BLaER1 treated with 17β-estradiol and CSF1 and Interleukin-3, amounts not matched to agents 10 nM and 100 nM (cell line): Measurements from ENCODE around the gene RAI14.

Experiments used
- H3K27ac ChIP-seq, 11 experiments: shearing (Covaris generic); formaldehyde crosslinking; 2 replicates each; pipeline ENCODE4 v1.8.1; 2022
- H3K27me3 ChIP-seq, 11 experiments: shearing (Covaris generic); formaldehyde crosslinking; 2 replicates each; pipeline ENCODE4 v1.8.1; 2022
- H3K36me3 ChIP-seq, 11 experiments: shearing (Covaris generic); formaldehyde crosslinking; 2 replicates each; pipeline ENCODE4 v1.8.1; 2022
- H3K4me1 ChIP-seq, 10 experiments: shearing (Covaris generic); formaldehyde crosslinking; 2 replicates each; pipeline ENCODE4 v1.8.1; 2022
- H3K4me2 ChIP-seq, 11 experiments: shearing (Covaris generic); formaldehyde crosslinking; 2 replicates each; pipeline ENCODE4 v1.8.1; 2022
- H3K4me3 ChIP-seq, 10 experiments: shearing (Covaris generic); formaldehyde crosslinking; 2 replicates each; pipeline ENCODE4 v1.8.1; 2022
- H3K9ac ChIP-seq, 11 experiments: shearing (Covaris generic); formaldehyde crosslinking; 2 replicates each; pipeline ENCODE4 v1.8.1; 2022
- H3K9me3 ChIP-seq, 11 experiments: shearing (Covaris generic); formaldehyde crosslinking; replicated peaks in 1 of 11; 2 replicates each; pipeline ENCODE4 v1.8.1; 2022
- H4K20me1 ChIP-seq, 11 experiments: shearing (Covaris generic); formaldehyde crosslinking; 2 replicates each; pipeline ENCODE4 v1.8.1; 2022
- Cebpa-rat ChIP-seq, 11 experiments: shearing (Covaris generic); IDR thresholded peaks; 2 replicates each; pipeline ENCODE4 v1.8.1; 2022

Gene RAI14

DNA sequence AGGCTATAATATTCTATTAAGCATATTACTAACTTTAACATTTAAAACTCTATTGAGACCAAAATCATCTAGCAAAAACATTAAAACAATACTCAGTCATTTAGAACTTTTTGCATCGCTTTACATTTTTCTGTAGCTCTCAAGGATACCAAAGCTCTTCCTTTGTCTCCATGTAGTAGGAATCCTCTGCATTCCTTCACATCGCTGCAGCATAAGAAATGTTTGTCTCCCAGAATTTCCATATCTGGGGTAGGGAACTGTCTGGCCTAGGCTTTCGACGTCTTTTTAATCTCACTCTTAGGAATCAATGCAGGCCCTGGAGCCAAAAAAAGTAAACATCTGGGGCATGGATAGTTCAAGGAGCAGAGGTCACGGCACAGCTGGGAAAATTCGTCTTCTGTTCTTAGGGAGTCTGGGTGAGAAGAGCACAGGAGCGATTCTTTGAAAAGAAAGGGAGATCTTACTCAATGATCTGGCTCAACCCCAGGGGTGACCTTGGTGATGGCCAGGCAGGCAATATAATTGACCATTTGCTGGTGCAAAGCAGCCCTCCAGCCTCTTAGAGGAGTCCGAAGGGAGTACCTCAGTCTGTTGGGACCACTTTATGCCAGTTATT, 23.2 kb upstream of the RAI14 start:
- Histone ChIP-seq H4K20me1 (no peaks in the 10 kb centered on the region), H3K27ac (no peak overlapping the region), H3K36me3 (no peaks in the 10 kb centered on the region; a peak in 1 of 22 replicates), H3K27me3 (no peaks in the 10 kb centered on the region), H3K4me2 (no peak overlapping the region), H3K4me1 (peaks cover 0 to under 1% (median 0%) of the 10 kb centered on the region in 10 experiments; a peak in 1 of 20 replicates), H3K9ac (no peak overlapping the region), H3K4me3 (no peak overlapping the region), H3K9me3 (peaks cover 21 to 36% (median 27%) of the 10 kb centered on the region in 11 experiments)
- TF ChIP-seq Cebpa-rat (IDR thresholded peaks at IDR 0.05), result no peak

DNA sequence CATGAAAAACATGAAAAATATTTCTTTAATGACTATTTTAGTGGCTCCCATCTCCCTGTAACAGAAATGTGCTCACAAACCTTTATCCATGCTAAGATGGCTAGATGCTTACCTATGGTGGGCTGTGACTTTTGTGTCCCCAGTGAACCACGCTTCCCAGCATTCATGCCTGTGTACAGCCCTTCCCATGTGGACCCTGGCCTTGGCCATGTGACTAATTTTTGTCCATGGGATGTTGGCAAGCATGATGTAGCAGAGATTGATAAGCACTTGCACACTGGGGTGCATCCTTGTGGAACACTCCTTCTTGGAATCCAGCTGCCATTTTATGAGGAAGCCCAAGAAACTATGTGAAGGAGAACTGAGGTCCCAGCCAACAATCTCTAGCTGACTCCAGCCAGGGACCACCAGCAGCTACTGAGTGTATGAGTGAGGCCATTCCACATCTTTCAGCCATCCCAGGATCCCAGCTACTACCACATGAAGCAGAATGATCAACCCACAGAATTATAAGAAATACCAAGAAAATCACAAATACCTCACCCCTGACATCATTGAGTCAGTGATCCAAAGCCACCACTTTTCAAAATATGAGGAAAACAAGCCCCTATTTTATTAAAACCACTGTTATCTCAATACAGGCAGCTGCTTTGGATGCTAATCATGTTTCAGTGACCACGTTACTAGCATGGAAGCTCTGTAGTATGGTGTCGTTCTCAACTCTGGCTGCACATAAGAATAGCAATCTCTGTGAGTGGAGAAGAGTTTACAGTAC, 16.1 kb upstream of the RAI14 start:
- no peaks in the 10 kb centered on the region for H3K36me3 ChIP-seq
- no peak overlapping the region for H3K4me2 ChIP-seq
- H3K9me3 ChIP-seq, result peaks cover 0 to 17% (median 6%) of the 10 kb centered on the region in 11 experiments; a peak in 10 of 22 replicates
- no peak overlapping the region for H3K9ac ChIP-seq
- no peaks in the 10 kb centered on the region for H4K20me1 ChIP-seq
- no peaks in the 10 kb centered on the region for H3K27me3 ChIP-seq
- no peaks in the 10 kb centered on the region for H3K4me1 ChIP-seq
- no peak overlapping the region for H3K4me3 ChIP-seq
- TF ChIP-seq Cebpa-rat (IDR thresholded peaks at IDR 0.05), result no peak
- no peak overlapping the region for H3K27ac ChIP-seq

DNA sequence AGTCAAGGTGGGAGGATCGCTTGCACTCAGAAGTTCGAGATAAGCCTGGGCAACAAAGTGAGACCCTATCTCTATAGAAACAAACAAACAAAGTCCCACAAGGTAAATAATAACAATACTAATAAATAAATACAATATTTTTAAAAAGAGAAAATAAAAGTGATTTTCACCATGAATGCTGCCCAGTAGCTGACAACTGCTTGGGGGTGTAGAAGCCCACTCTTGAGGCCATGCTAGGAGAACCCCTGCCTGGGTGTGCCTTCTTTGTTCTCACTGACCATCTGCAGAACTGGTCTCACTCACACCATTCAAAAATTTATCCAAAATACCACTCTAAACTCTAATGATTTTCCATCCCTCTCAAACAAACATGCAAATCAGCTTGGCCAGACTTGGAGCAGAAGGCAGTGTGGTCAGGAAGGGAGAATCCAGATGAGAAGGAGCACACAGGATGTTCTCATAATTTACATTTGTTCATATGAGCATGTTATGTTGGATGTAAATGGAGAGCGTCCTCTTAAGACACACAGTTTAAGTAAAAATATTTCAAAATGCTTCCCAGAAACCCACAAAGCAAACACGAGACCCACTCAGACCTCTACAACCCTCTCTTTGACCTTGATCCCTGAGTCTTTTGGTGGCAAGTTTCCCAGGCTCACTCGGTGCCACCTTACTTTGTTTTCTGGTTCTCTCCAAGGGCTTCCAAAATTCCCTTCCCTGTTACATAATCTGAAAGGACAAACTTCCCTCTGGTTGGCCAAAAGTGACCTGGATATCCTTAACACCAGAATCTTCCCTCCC, 7.9 kb upstream of the RAI14 start:
- peaks cover 0 to 11% (median 3%) of the 10 kb centered on the region in 11 experiments; a peak in 4 of 22 replicates for H3K9me3 ChIP-seq
- H3K27ac ChIP-seq, result no peak overlapping the region
- H3K4me1 ChIP-seq, result no peaks in the 10 kb centered on the region
- no peaks in the 10 kb centered on the region for H3K36me3 ChIP-seq
- H3K27me3 ChIP-seq, result no peaks in the 10 kb centered on the region
- H3K4me2 ChIP-seq, result no peak overlapping the region
- no peak overlapping the region for H3K9ac ChIP-seq
- TF ChIP-seq Cebpa-rat (IDR thresholded peaks at IDR 0.05), result no peak
- no peak overlapping the region for H3K4me3 ChIP-seq
- H4K20me1 ChIP-seq, result no peaks in the 10 kb centered on the region

DNA sequence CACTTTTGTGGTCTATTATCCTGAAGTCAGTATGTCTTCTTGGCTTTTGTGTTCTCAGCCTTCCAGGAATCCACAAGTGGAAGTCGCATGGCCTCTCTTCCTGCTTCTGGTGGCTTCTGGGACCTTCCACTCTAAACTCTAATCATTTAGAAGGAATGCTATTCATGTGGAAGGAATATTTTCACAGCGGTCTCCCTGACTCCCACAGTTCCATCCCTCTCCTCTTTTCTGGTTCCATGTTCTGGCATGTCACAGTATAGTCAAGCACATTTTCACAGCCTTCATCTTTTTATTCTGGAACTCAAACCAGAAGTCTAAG, 7.3 kb upstream of the RAI14 start:
- no peaks in the 10 kb centered on the region for H3K4me1 ChIP-seq
- H3K4me3 ChIP-seq, result no peak overlapping the region
- H3K4me2 ChIP-seq, result no peak overlapping the region
- H3K9me3 ChIP-seq, result peaks cover 0 to 11% (median 3%) of the 10 kb centered on the region in 11 experiments; a peak in 4 of 22 replicates
- H4K20me1 ChIP-seq, result no peaks in the 10 kb centered on the region
- no peak overlapping the region for H3K27ac ChIP-seq
- H3K9ac ChIP-seq, result no peak overlapping the region
- no peaks in the 10 kb centered on the region for H3K36me3 ChIP-seq
- no peaks in the 10 kb centered on the region for H3K27me3 ChIP-seq
- TF ChIP-seq Cebpa-rat (IDR thresholded peaks at IDR 0.05), result no peak

DNA sequence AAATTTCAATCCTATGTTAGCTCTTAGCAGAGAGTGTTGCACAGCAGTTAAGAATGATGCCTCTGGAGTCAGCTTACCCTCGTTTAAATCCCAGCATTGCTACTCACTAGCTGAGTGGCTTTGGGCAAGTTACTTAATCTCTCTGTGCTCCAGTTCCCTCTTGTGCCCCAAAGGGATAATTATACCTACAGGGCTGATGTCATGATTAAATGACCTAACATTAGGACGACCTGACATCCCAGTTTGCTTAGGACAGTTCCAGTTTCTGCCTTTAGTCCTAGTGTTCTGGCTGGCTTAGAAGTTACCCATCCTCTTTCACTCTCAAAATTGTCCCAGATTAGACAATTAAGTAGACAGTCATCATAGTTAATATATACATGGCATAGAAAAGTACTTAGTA, 4.3 kb upstream of the RAI14 start:
- Histone ChIP-seq H3K27me3 (no peaks in the 10 kb centered on the region), H3K4me3 (no peak overlapping the region), H3K36me3 (no peaks in the 10 kb centered on the region), H3K4me2 (no peak overlapping the region), H4K20me1 (no peaks in the 10 kb centered on the region), H3K9me3 (peaks cover 0 to 3% (median 0%) of the 10 kb centered on the region in 11 experiments; a peak in 1 of 22 replicates), H3K27ac (no peak overlapping the region), H3K9ac (no peak overlapping the region), H3K4me1 (peaks cover 0 to 17% (median 16%) of the 10 kb centered on the region in 10 experiments; a peak in 16 of 20 replicates)
- TF ChIP-seq Cebpa-rat (IDR thresholded peaks at IDR 0.05), result no peak

DNA sequence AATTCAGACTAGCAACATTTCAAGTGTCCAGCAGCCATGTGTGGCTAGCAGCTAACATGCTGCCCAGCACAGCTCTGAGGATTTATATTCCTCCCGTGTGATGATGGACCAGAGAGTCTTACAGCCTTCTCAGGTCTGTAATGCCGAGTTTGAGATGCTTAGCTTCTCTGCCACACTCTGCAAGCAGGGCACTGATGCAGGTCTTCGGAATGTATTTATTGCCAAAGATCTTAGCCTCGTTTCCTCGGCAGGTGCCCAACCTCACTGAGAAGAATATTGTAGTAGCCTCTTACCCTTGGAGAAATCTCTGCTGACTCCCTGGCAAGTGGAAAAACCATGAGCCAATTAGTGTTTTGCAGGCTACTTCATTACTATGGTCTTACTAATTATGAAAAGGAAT, 3.7 kb upstream of the RAI14 start:
- Histone ChIP-seq H3K27me3 (no peaks in the 10 kb centered on the region), H3K27ac (no peak overlapping the region)

DNA sequence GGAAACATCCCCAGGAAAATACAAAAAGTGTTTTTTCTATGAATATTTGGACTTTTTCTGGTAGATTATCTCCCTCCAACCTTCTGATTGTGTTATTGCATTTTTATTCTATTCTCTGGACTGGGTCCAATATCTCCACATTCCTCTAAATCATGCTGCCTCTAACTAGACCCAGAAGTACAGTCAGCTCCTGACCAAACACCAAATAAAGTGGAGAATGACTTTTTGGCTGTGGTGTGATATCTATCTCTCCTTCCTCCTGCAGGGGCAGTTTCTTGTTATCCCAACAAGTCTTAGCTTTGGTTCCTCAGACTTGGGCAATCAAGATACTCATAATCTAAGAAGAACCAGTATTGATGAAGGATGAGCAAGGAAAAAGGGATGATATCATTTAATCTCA, 3.2 kb upstream of the RAI14 start:
- Histone ChIP-seq H3K9ac (no peak overlapping the region), H3K4me3 (no peak overlapping the region), H3K36me3 (no peaks in the 10 kb centered on the region), H4K20me1 (peaks cover 0 to 6% (median 3%) of the 10 kb centered on the region in 11 experiments; a peak in 6 of 22 replicates), H3K27ac (no peak overlapping the region), H3K27me3 (no peaks in the 10 kb centered on the region), H3K4me1 (peaks cover 10 to 24% (median 22%) of the 10 kb centered on the region in 10 experiments), H3K4me2 (no peak overlapping the region), H3K9me3 (no peaks in the 10 kb centered on the region; a peak in 1 of 22 replicates)
- no peak for TF ChIP-seq Cebpa-rat (IDR thresholded peaks at IDR 0.05)

More for the DNA sequence above, 3.7 kb upstream of the RAI14 start:
- Histone ChIP-seq H3K4me2 (no peak overlapping the region), H3K4me1 (peaks cover 5 to 20% (median 18%) of the 10 kb centered on the region in 10 experiments; a peak in 17 of 20 replicates), H3K36me3 (no peaks in the 10 kb centered on the region), H3K9ac (no peak overlapping the region), H3K4me3 (no peak overlapping the region), H4K20me1 (peaks cover 0 to 1% (median 0%) of the 10 kb centered on the region in 11 experiments; a peak in 3 of 22 replicates), H3K9me3 (no peaks in the 10 kb centered on the region; a peak in 1 of 22 replicates)
- no peak for TF ChIP-seq Cebpa-rat (IDR thresholded peaks at IDR 0.05)

DNA sequence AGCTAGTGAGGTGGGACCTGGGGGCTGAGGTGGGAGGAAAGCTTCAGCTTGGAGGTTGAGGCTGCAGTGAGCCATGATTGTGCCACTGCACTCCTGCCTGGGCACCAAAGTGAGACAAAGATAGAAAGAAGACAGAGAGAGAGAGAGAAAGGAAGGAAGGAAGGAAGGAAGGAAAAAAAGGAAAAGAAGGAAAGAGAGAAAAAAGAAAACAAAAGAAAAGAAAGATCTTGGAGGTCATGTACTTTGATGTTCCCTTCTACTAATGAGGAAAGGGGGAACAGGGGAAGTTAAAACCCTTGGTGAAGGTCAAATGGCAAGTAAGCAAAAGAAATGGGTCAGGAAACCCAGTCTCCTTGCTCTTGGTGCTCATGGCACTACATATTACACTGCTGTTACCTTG, 2.4 kb upstream of the RAI14 start:
- no peaks in the 10 kb centered on the region for H3K9me3 ChIP-seq
- peaks cover 0 to 13% (median 10%) of the 10 kb centered on the region in 11 experiments; a peak in 9 of 22 replicates for H4K20me1 ChIP-seq
- H3K27me3 ChIP-seq, result no peaks in the 10 kb centered on the region
- H3K27ac ChIP-seq, result no peak overlapping the region
- TF ChIP-seq Cebpa-rat (IDR thresholded peaks at IDR 0.05), result no peak
- H3K36me3 ChIP-seq, result no peaks in the 10 kb centered on the region
- H3K9ac ChIP-seq, result no peak overlapping the region
- 0 out of 22 replicates have a peak overlapping the region, but pooled peaks of 2 of the 11 experiments have one; percentile 1 to 6 for H3K4me2 ChIP-seq
- no peak overlapping the region for H3K4me3 ChIP-seq
- peaks cover 18 to 32% (median 30%) of the 10 kb centered on the region in 10 experiments for H3K4me1 ChIP-seq
